ENCODE data around the gene NANS.
A peak's percentile ranks its signal among the peaks of the same experiment; 100 is the strongest.
"Not testable (repeated sequence)": the region's sequence is repeated elsewhere in the genome, so short reads cannot be mapped to it uniquely, and the experiment has no call there.

NANS gene

GRCh38 chr9:98071737-98072136 lies 15.2 kb downstream of the NANS start:
- peak overlapping the region; percentile 22 for H3K27ac ChIP-seq

GRCh38 chr9:98074115-98074990 lies 17.8 kb downstream of the NANS start:
- TF ChIP-seq, protein P1, sequence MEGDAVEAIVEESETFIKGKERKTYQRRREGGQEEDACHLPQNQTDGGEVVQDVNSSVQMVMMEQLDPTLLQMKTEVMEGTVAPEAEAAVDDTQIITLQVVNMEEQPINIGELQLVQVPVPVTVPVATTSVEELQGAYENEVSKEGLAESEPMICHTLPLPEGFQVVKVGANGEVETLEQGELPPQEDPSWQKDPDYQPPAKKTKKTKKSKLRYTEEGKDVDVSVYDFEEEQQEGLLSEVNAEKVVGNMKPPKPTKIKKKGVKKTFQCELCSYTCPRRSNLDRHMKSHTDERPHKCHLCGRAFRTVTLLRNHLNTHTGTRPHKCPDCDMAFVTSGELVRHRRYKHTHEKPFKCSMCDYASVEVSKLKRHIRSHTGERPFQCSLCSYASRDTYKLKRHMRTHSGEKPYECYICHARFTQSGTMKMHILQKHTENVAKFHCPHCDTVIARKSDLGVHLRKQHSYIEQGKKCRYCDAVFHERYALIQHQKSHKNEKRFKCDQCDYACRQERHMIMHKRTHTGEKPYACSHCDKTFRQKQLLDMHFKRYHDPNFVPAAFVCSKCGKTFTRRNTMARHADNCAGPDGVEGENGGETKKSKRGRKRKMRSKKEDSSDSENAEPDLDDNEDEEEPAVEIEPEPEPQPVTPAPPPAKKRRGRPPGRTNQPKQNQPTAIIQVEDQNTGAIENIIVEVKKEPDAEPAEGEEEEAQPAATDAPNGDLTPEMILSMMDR (IDR thresholded peaks at IDR 0.05): peak; percentile 82
- no peaks in the 10 kb centered on the region for H3K27me3 ChIP-seq
- no peak overlapping the region for H3K4me3 ChIP-seq (ENCODE audit: low read depth in 1 of 2, low read length in 1 of 2)
- peaks cover 25 to 26% of the 10 kb centered on the region in 2 experiments for H3K4me1 ChIP-seq (ENCODE audit: control insufficient read depth in 1 of 2, insufficient read depth in 1 of 2, low read depth in 1 of 2, low read length in 1 of 2)
- peaks cover 18% of the 10 kb centered on the region for H3K36me3 ChIP-seq
- H3K9me3 ChIP-seq: no peaks in the 10 kb centered on the region
- peak overlapping the region; percentile 27 for H3K27ac ChIP-seq

More at GRCh38 chr9:98071737-98072136, 15.2 kb downstream of the NANS start:
- no peaks in the 10 kb centered on the region for H3K27me3 ChIP-seq
- H3K36me3 ChIP-seq: peaks cover 4% of the 10 kb centered on the region
- H3K9me3 ChIP-seq: no peaks in the 10 kb centered on the region
- H3K4me1 ChIP-seq (ENCODE audit: control insufficient read depth in 1 of 2, insufficient read depth in 1 of 2, low read depth in 1 of 2, low read length in 1 of 2): peaks cover 25 to 26% of the 10 kb centered on the region in 2 experiments
- TF ChIP-seq, protein P1 (IDR thresholded peaks at IDR 0.05): no peak
- no peak overlapping the region for H3K4me3 ChIP-seq (ENCODE audit: low read depth in 1 of 2, low read length in 1 of 2)

DNA sequence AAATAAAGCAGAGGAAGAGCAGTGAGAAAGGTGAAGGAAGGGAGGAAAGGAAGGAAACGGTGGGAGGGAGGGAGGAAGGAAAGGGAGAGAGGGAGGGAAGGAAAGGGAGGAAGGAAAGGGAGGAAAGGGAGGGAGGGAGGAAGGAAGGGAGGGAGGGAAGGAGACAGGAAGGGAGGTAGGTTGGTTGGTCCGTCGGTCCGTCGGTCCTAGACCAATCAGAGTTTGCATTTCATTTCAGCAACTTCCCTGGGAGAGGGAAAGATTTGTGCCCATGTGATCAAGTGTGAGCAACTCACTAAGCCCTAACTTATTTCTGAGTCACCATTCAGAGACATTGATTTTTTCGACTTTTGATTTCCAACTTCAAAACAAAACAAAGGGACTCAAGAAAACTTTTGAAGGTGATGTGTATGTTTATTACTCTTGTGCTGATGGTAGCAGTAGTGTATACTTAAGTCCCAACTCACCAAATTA lies 18.8 kb downstream of the NANS start:
- TF ChIP-seq, protein P1 (IDR thresholded peaks at IDR 0.05): no peak
- Histone ChIP-seq H3K9me3 (no peaks in the 10 kb centered on the region), H3K27ac (peak overlapping the region; percentile 57), H3K27me3 (no peaks in the 10 kb centered on the region), H3K4me1 (ENCODE audit: control insufficient read depth in 1 of 2, insufficient read depth in 1 of 2, low read depth in 1 of 2, low read length in 1 of 2) (peaks cover 25 to 26% of the 10 kb centered on the region in 2 experiments), H3K4me3 (ENCODE audit: low read depth in 1 of 2, low read length in 1 of 2) (no peak overlapping the region), H3K36me3 (peaks cover 28% of the 10 kb centered on the region)

DNA sequence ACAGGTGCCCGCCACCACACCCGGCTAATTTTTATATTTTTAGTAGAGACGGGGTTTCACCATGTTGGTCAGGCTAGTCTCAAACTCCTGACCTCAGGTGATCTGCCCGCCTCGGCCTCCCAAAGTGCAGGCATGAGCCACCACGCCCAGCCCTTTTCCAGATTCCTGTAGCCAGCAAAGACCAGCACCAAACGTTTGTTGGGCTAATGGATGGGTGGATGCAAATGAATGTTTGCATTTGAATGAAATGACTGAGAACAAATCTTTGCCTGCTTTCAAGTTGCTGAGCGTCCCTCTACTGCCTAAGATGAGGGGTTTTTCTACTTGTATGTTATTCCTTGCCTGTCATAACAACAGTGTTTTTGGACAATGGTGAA lies 20.0 kb downstream of the NANS start:
- H3K4me3 ChIP-seq (ENCODE audit: low read depth in 1 of 2, low read length in 1 of 2); H3K27ac ChIP-seq; H3K9me3 ChIP-seq; H3K27me3 ChIP-seq: not testable (repeated sequence)
- peaks cover 39% of the 10 kb centered on the region for H3K36me3 ChIP-seq
- H3K4me1 ChIP-seq (ENCODE audit: control insufficient read depth in 1 of 2, insufficient read depth in 1 of 2, low read depth in 1 of 2, low read length in 1 of 2): peaks cover 26 to 27% of the 10 kb centered on the region in 2 experiments

- peaks cover 13 to 16% of the 10 kb centered on the region in 2 experiments for H3K4me1 ChIP-seq (ENCODE audit: control insufficient read depth in 1 of 2, insufficient read depth in 1 of 2, low read depth in 1 of 2, low read length in 1 of 2)
- H3K36me3 ChIP-seq: peaks cover 63% of the 10 kb centered on the region
- no peak overlapping the region for H3K27ac ChIP-seq
- no peaks in the 10 kb centered on the region for H3K9me3 ChIP-seq
- no peak overlapping the region for H3K4me3 ChIP-seq (ENCODE audit: low read depth in 1 of 2, low read length in 1 of 2)
- H3K27me3 ChIP-seq: no peaks in the 10 kb centered on the region
- TF ChIP-seq, protein P1 (IDR thresholded peaks at IDR 0.05): no peak
These were observed 22.4 kb downstream of the NANS start for GRCh38 chr9:98078895-98079294.

- H3K27me3 ChIP-seq: no peaks in the 10 kb centered on the region
- H3K36me3 ChIP-seq: peaks cover 78% of the 10 kb centered on the region
- H3K27ac ChIP-seq: no peak overlapping the region
- no peak overlapping the region for H3K4me3 ChIP-seq (ENCODE audit: low read depth in 1 of 2, low read length in 1 of 2)
- H3K9me3 ChIP-seq: no peaks in the 10 kb centered on the region
- TF ChIP-seq, protein P1 (IDR thresholded peaks at IDR 0.05): no peak
- peaks cover 0 to 3% of the 10 kb centered on the region in 2 experiments for H3K4me1 ChIP-seq (ENCODE audit: control insufficient read depth in 1 of 2, insufficient read depth in 1 of 2, low read depth in 1 of 2, low read length in 1 of 2)
These were observed 23.8 kb downstream of the NANS start for GRCh38 chr9:98080326-98080725.

All from neutrophil (primary cell).